ENCODE measurements around the gene ACAP3.

DNA sequence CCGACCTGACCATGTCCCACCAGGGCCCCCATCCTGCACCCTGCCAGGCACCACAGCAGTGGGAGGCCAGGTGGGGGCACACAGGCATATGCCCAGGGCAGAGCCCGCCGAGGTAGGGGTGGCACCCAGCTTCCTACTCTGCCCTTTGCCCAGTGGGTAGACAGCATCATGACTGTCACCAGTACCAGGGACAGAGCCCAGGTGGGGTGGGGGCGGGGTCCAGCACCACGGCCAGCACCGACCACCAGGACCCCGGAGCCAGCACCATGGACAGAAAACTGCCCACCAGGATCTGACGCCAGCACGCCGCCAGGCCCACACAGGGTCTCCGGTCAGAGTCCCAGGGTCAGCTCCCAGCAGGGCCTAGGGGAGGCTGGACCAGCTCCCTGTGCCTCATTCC lies 27.1 kb upstream of the ACAP3 start:
- TF ChIP-seq, protein P1, sequence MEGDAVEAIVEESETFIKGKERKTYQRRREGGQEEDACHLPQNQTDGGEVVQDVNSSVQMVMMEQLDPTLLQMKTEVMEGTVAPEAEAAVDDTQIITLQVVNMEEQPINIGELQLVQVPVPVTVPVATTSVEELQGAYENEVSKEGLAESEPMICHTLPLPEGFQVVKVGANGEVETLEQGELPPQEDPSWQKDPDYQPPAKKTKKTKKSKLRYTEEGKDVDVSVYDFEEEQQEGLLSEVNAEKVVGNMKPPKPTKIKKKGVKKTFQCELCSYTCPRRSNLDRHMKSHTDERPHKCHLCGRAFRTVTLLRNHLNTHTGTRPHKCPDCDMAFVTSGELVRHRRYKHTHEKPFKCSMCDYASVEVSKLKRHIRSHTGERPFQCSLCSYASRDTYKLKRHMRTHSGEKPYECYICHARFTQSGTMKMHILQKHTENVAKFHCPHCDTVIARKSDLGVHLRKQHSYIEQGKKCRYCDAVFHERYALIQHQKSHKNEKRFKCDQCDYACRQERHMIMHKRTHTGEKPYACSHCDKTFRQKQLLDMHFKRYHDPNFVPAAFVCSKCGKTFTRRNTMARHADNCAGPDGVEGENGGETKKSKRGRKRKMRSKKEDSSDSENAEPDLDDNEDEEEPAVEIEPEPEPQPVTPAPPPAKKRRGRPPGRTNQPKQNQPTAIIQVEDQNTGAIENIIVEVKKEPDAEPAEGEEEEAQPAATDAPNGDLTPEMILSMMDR (conservative IDR thresholded peaks at IDR 0.05; ENCODE audit: low read depth in 2 of 2): no peak
- TF ChIP-seq POLR2AphosphoS5 (IDR thresholded peaks at IDR 0.05; ENCODE audit: low read depth) (peak; percentile 23; the same call in 1 of the 2 replicates), EZH2 (IDR thresholded peaks at IDR 0.05; ENCODE audit: low read depth, unreplicated experiment) (no peak), JUNB (IDR thresholded peaks at IDR 0.05; ENCODE audit: unreplicated experiment) (no peak)
- TF ChIP-seq, protein P2, sequence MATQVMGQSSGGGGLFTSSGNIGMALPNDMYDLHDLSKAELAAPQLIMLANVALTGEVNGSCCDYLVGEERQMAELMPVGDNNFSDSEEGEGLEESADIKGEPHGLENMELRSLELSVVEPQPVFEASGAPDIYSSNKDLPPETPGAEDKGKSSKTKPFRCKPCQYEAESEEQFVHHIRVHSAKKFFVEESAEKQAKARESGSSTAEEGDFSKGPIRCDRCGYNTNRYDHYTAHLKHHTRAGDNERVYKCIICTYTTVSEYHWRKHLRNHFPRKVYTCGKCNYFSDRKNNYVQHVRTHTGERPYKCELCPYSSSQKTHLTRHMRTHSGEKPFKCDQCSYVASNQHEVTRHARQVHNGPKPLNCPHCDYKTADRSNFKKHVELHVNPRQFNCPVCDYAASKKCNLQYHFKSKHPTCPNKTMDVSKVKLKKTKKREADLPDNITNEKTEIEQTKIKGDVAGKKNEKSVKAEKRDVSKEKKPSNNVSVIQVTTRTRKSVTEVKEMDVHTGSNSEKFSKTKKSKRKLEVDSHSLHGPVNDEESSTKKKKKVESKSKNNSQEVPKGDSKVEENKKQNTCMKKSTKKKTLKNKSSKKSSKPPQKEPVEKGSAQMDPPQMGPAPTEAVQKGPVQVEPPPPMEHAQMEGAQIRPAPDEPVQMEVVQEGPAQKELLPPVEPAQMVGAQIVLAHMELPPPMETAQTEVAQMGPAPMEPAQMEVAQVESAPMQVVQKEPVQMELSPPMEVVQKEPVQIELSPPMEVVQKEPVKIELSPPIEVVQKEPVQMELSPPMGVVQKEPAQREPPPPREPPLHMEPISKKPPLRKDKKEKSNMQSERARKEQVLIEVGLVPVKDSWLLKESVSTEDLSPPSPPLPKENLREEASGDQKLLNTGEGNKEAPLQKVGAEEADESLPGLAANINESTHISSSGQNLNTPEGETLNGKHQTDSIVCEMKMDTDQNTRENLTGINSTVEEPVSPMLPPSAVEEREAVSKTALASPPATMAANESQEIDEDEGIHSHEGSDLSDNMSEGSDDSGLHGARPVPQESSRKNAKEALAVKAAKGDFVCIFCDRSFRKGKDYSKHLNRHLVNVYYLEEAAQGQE (IDR thresholded peaks at IDR 0.05; ENCODE audit: unreplicated experiment): peak; percentile 99

Data from GM23338 (cell line).